Measurements from ENCODE around the gene PDE4DIP. TPM values are rescaled to one million over a fixed set of nuclear protein-coding genes. Genes with fewer than 3 reads are reported as not detected.
"Not testable (repeated sequence)": the region's sequence is repeated elsewhere in the genome, so short reads cannot be mapped to it uniquely, and the experiment has no call there.

Gene PDE4DIP
- total RNA-seq, 1 experiment from 2014 or later, result 47.4 TPM

DNA sequence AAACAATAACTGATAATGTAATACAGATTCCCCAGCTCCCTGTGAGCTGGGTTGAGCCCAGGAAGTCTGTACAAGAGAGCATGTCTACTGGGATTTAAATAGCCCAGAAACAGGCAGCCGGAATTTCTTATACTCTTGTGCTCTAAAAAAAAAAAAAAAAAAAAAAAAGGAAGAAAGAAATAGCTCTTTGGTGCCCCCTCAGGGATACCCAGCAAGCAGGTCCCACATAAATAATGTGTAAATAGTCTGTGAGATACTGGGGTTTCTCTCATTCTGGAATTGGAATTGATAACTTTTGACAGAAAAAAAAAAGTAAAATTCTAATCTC is 25.4 kb downstream of the PDE4DIP start:
- DNase-seq (ENCODE audit: low spot score), result not testable (repeated sequence)

DNA sequence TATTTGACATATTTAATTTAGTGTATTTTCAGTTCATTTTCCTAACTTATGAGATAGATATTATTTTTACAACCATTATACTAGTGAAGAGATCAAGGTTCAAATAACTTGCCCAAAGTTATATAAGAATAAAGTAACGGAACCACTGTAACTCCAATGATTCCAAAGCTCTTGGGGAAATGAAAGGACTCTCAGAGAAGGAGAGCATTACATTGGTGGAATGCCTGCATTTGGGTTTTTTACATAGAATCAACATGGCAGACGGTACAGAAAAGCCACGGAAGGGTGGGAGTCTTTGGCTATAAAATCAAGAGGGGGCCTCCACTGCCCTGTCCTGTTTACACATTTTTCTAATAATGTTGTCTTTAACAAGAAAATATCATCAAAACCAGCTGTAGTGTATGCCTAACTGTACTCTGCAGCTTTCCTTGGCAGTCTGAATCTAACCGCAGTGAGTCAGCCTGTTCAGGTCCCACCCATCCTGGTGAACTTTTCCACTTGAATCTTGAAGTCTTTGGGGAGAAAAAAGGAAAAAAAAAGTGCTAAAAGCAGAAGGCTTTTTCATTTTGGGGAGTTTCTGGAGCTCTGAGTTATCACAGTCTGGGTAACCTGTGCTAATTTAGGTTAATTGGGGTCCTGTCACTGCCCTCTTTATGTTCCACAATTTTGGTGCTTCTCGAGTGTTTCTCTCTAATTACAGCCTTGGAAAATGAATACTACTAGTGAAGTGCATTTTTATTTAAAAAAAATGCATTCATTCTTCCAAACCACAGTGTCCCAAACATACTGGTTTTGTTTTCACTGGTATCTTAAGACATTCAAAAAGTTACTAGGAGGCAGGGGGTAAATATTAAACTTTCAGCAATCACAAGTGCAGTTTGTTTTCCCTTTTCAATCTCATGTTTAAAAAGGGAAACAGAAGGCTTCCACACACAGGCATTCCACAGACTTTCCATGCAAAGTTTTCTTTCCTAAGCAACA is 30.5 kb downstream of the PDE4DIP start:
- not testable (repeated sequence) for DNase-seq (ENCODE audit: low spot score)

DNA sequence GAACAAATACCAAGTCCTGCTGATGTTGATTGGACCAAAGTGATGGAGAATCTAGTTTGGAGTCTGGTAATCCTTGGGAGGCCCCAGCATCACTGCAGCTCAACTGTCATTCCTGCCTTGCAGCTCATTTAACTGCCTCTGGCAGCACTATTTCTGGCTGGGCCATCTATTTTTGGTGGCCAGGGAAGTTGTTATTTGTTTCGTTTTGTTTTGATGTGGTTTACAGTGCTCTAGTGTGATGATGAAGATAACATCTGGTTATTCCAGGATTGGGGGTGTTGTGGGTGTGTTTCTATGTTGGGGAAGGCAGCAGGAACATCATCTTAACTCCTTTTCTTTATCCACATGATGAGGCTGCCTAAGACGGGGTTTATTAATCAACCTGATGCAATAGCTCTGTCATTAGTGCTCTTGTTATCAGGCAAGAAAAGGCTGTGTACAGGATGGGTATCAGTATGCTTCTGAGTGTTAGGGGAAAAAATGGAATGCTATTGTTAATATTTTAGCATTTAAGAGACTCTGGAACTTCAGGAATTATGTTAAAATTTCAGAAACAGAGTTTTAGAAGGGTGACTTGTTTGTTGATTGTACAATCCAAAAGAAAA is 35.7 kb downstream of the PDE4DIP start:
- not testable (repeated sequence) for DNase-seq (ENCODE audit: low spot score)

DNA sequence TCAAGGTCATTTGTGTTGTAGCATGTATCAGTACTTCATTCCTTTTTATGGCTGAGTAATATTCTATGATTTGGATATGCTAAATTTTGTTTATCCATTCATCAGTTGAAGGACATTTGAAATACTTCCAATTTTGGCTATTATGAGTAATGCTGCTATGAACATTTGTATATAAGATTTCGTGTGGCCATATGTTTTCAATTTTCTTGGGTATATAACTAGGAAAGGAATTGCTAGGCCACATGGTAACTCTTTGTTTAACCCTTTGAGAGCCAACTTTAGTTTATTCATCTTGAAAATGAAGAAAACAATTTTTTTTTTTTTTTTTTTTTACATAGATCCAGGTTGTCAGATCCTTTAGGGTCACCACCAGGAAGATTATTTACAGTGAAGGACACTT is 37.0 kb downstream of the PDE4DIP start:
- not testable (repeated sequence) for DNase-seq (ENCODE audit: low spot score)

DNA sequence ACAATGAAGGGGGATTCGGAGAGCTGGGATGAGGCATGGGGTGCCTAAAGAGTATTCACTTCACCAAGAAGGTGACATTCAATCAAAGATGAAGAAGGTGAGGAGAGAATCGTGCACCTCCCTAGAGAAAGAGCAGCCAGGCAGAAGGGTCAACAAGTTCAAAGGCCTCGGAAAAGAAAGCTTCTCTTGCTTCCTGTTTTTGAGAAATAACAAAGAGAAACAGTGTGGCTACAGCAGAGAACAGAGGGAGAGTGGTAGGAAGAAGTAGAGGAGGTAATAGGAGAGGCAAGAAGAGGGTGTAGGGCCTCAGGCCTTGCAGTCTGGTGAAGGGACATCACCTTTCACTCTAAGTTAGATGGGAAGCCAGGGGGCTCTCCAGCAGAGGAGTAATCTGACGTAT is 41.0 kb downstream of the PDE4DIP start:
- DNase-seq (ENCODE audit: low spot score), result not testable (repeated sequence)

DNA sequence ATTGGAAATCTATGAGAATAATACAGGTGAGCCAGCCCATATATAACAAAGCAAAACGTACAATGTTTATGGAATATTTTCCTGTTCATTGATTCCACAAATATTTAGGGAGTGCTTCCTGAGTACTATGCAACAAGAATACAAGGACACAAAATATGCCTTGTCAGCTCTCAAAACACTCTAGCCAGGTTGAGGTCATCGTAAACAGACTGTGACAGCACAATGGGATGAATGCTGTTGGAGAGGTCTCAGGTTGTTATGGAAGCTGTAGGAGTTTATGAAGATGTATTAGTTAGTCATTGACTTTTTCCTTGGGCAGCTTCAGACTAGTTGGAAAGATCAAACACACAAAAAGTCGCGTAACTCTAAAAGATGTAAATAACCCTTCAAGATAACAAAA is 42.1 kb downstream of the PDE4DIP start:
- DNase-seq (ENCODE audit: low spot score), result not testable (repeated sequence)

DNA sequence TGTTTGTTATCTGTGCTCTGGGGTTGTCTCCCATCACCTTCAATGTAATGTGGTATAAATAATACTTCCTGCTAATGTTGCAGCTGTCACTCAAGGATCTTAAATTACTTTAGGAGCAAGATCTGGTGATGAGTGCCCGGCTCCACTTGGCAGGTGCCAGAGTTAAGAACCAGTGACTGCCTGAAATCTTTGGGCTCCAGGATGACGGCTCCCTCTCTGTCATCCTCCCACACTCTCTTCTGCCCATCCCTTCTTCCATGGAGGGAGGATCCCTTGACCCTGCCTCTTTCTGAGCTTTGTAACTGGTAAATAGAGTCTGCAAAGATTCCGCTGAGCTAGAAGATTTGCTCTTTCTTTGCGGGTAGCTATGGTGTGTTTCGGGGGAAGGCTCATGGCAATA is 44.4 kb downstream of the PDE4DIP start:
- not testable (repeated sequence) for DNase-seq (ENCODE audit: low spot score)

DNA sequence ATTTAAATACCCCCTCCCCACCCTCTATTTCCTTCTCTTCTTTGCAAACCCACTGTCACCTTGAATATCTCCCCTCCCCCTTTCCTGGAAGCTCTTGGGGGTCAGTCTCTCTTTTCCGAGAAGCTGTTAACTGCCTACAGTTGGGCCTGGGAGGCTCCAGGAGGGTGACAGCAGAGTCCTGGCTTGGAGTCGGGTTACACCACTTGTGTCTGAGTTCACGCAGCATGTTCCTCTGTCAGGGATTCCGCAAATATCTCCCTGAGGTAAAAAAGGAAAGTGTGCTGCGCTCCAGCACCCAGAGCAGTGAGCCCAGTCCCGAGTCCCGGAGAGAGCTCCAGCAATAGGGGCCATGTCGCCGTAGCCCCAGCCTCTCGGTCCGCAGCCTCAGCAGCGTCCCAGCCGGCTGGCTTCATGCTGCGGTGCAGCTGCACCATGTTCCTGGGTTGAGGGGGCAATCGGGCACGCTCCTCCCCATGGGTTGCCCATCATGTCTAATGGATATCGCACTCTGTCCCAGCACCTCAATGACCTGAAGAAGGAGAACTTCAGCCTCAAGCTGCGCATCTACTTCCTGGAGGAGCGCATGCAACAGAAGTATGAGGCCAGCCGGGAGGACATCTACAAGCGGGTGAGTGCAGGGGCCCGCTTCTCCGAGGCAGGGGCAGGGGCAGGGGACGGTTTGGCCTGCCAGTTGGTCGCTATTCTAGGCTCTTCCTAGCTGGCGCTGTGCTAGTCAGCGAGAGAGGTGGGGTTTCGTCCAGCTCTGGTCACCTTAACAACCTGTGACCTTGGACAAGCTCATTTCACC is 45.2 kb downstream of the PDE4DIP start:
- DNase-seq (ENCODE audit: low spot score), result not testable (repeated sequence)

DNA sequence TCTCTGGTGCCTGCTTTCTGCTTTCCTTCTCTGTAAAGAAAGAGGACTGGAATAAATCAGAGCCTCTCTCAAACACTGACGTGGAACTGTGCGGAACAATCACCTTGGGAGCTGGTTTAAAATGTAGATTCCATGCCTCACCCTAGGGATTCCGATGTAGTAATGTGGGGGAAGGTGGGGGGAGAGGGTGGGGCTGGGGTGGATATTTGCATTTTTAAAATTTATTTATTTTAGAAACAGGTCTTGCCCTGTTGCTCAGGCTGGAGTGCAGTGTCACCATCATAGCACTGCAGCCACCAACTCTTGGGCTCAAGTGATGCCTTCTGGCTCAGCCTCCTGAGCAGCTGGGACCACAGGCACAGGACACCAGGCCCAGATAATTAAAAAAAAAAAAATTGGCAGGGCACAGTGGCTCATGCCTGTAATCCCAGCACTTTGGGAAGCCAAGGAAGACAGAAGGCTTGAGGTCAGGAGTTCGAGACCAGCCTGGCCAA is 45.9 kb downstream of the PDE4DIP start:
- DNase-seq (ENCODE audit: low spot score), result not testable (repeated sequence)

DNA sequence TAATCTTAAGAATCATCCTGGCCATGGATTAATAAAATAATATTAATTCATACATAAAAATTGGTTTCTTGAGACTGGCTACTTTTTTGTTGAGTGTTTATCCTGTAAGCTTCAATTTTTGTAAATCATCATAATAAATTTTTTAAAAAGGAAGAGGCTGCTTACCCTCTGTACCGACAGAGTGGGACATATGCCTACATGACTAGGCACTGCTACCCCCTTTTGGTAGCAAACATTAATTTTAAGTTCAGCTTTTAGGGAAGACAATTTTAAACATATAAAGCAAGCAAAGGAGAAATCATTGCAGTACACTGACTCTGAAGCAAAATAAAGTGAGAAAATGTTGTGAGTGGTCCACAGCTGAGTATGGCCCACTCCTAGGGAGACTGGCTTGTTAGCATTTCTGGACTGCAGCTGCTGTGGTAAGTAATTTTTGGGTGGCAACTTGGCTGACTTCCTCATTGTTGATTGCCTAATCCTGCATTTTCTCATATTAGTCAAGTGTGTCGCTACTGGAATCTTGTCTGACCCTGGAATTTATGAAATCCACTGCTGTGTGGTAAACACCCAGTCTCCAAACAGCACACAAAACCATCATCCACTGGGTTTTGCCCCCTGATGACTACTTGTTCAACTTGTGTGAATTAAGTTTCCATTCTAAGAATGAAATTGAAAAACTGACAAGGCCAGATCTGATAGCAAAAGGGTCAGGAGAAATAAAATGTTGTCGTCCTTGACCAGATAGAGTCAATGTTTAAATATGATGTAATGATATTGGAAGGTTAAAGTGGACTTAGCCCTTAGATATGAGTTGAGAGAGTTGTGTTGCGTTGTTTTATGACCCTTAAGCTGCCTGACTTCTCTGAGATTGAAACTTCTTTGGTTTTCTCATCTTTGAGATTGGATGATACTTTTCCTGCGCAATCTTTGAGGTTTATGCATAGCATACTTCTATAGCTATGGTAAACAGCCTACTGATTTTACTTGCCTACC is 50.4 kb downstream of the PDE4DIP start:
- DNase-seq (ENCODE audit: low spot score), result not testable (repeated sequence)

DNA sequence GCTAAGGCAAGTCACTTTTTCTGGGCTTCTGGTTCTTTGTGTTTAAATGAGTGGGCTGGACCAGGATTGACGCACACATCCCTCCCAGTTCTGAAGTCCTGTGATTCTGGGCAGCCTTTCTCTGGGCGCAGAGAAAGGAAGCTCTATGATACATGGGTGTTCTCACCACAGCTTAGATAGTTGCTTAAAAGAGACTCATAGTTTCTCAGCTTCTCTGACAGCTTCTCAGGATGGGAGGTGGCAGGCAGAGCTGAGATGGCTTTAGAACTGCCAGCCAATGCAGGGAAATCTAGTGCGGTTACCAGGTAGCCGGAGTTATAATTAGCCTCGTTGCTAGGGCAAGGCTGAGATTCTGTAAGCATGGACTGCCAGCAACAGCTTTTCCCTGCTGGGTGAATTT is 55.8 kb downstream of the PDE4DIP start:
- DNase-seq (ENCODE audit: low spot score), result not testable (repeated sequence)

DNA sequence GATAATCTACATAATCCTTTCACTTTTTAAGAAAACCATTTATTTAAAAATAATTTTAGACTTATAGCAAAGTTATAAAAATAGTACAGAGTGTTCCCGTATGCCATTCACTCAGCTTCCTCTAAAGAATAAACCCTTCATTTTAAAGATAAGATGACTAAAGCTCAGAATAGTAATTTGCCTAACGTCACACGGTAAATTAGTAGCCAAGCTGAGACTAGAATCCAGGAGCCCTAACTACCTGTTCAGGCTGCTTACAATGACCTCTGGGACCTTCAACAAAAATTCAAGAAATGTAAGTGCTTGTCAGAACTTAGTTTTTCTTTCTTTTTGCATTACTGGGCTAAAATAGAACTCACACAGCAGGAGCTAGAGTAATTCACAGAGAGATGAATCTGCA is 56.5 kb downstream of the PDE4DIP start:
- DNase-seq (ENCODE audit: low spot score), result not testable (repeated sequence)

DNA sequence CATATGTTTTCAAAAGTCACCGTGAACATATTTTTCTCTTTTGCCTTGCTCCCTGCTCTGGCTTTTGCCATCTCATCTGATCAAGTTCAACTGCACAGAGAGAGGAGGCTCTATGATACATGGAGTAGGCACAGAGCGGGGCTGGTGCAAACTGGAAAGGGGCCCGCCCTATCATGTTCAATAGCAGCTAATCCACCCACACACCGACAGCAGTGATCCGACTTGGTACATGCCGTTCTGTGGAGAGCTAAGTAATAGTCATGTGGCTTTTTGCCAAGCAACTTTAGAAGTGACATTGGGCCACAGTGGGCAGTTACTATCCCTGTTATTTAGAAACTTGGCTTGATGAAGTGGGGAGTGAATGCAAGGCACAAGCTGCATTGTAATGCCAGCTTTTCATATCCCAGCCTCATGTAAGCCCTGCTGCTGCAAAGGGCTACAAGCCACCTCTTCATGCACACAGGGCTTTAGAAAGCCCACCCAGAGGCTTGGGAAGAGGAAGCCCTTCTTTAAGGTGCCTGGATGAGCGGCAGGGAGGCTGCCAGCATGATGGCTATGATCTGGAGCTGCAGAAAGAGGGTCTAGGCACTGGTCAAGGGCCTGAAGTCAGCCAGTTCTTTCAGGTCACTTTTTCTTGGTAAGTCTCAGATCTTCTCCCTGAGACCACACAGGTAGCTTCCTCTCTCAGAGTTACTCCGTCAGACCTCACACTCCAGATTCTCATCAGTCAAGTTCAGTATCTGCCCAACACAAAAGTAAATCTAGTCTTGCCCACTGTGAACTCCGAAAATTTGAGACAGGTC is 57.1 kb downstream of the PDE4DIP start:
- DNase-seq (ENCODE audit: low spot score), result not testable (repeated sequence)

DNA sequence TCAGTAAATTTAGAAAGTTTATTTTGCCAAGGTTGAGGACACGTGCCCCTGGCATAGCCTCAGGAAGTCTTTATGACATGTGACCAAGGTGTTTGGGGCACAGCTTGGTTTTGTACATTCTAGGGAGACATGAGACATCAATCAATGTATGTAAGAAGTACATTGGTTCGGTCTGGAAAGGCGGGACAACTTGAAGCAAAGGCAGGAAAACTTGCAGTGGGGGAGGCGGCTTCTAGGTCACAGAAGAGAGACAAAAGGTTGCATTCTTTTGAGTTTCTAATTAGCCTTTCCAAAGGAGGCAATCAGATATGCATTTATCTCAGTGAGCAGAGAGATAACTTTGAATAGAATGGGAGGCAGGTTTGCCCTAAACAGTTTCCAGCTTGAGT is 57.7 kb downstream of the PDE4DIP start:
- DNase-seq (ENCODE audit: low spot score), result not testable (repeated sequence)

DNA sequence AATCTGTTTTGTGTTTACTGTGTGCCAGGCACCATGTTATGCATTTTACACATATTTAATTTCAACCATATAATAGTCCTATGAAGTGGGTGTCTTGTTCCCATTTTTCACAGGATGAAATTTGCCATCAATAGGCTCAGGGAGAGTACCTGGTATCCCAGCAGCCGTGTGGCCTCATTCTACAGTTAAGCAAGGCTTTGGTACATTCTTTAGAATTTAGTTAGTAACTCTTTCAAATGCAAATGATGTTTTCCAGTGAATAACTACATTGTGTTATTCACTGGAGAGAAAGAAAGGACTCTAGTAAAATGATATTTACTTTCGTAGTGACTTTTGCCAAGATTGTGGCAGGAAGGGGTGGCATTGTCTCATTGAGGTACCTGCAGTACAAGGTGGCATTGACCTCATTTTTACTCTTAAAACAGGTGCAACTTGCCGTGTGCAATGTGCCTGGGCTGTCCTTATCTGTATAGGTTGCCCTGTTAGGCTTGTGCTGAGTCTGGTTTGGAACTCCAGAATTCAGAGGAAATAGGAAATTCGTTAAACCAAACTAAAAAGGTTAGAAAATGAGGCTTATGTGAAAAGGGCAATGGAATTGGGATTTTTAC is 65.1 kb downstream of the PDE4DIP start:
- not testable (repeated sequence) for DNase-seq (ENCODE audit: low spot score)

DNA sequence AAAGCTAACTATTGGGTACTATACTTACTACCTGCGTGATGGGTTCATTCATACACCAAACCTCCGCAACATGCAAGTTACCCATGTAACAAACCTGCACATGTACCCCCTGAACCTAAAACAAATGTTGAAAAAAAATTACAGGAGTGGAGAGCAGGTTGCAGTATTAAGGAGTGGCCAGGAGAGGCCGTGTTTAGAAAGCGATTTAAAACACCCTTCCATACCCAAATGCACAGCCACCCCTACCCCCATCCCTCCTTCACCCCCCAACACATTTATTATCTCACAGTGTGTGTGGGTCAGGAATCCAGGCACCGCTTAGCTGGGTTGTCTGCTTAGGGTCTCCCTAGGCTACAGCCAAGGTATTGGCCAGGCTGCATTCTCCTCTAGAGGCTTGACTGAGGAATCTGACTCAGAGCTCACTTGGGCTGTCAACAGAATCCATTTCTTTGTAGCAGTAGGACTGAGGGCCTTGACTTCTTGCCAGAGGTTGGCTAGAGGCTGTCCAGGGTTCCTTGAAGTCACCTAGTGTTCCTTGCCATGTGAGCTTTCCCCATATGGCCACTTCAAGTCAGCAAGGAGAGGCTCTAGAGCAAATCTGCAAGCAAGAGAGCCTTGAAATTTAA is 67.2 kb downstream of the PDE4DIP start:
- DNase-seq (ENCODE audit: low spot score), result not testable (repeated sequence)

DNA sequence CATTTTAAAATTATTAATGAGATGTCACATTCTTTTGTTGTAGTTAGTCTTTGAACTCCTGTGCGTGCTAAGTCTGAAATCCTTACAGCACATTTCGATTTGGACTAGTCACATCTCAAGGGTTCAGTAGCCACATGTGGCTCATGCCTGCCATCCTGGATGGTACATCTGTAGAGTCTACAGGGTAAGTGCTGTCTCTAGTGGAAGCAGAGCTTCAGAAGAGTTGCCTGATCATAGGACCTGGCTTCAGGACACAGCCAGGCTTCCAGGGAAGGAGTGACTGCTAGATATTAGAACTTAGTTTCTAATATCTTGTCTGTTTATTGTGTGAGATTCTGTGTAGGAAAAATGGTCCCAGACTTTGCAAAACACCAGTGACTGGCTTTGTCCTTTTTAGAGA is 72.0 kb downstream of the PDE4DIP start:
- DNase-seq (ENCODE audit: low spot score), result not testable (repeated sequence)

DNA sequence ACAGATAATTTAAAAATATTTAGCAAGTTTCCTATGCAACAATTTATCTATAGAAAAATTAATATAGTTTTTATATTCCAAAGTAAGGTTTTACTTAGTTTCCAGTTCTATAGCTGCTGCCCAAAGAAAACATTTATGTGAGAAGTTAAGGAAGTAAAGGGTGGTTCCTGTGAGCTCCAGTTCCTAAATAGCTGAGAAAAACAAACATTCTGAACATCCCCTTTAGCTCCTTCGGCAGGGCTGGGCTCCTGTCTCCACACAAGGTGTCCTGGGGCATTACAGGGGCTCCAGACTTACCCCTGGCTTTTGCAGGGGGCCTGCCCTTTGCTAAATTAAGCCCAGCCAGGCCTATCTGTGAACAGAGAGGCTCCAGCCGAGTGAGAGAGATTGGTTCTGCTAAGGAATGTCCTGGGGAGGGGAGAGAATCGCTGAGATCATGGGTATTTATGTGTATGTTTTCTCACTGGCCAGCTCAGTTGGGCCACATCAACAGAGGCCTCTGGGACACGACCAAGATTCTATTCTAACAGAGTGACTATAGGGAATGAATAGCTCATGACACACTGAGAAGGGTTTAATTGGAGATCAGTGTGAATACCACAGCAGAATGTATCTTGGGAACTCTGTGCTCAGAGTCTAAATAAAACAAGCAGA is 72.6 kb downstream of the PDE4DIP start:
- DNase-seq (ENCODE audit: low spot score), result not testable (repeated sequence)
